Activated CD8-positive, alpha-beta memory T cell treated with anti-CD3 and anti-CD28 coated beads for 48 hours (primary cell): ENCODE results near the gene PPP6R2.
"Not testable (repeated sequence)": the region's sequence is repeated elsewhere in the genome, so short reads cannot be mapped to it uniquely, and the experiment has no call there.

Source experiments
- DNase-seq, 3 experiments: peaks; one replicate each; pipeline ENCODE4 v3.0.0-alpha.2; 2020; ENCODE audit warnings: low read depth in 2 of 3, low spot score in 2 of 3

PPP6R2 gene

GRCh38 chr22:50399751-50400331, 56.7 kb downstream of the PPP6R2 start:
- no peak for DNase-seq

- no peak for DNase-seq
These were observed 57.3 kb downstream of the PPP6R2 start for GRCh38 chr22:50400406-50400805.

GRCh38 chr22:50400931-50401330, 57.8 kb downstream of the PPP6R2 start:
- no peak for DNase-seq

GRCh38 chr22:50401907-50402306, 58.8 kb downstream of the PPP6R2 start:
- no peak for DNase-seq

- no peak for DNase-seq
These were observed 60.6 kb downstream of the PPP6R2 start for GRCh38 chr22:50403701-50404101.

- no peak for DNase-seq
These were observed 63.5 kb downstream of the PPP6R2 start for GRCh38 chr22:50406416-50407170.

- no peak for DNase-seq
These were observed 65.2 kb downstream of the PPP6R2 start for GRCh38 chr22:50408311-50408710.

- DNase-seq: not testable (repeated sequence)
These were observed 65.8 kb downstream of the PPP6R2 start for GRCh38 chr22:50408954-50409353.

- DNase-seq: no peak
These were observed 71.5 kb downstream of the PPP6R2 start for GRCh38 chr22:50414476-50415248.

GRCh38 chr22:50415426-50415825, 72.3 kb downstream of the PPP6R2 start:
- no peak for DNase-seq

- no peak for DNase-seq
These were observed 73.9 kb downstream of the PPP6R2 start for GRCh38 chr22:50416996-50417395.

GRCh38 chr22:50417411-50418210, 74.5 kb downstream of the PPP6R2 start:
- DNase-seq: no peak

- no peak for DNase-seq
These were observed 75.5 kb downstream of the PPP6R2 start for GRCh38 chr22:50418624-50419023.

GRCh38 chr22:50419116-50419515, 76.0 kb downstream of the PPP6R2 start:
- no peak for DNase-seq

- DNase-seq: no peak
These were observed 76.9 kb downstream of the PPP6R2 start for GRCh38 chr22:50420015-50420414.

- DNase-seq: no peak
These were observed 77.5 kb downstream of the PPP6R2 start for GRCh38 chr22:50420581-50420980.

GRCh38 chr22:50422046-50422445, 78.9 kb downstream of the PPP6R2 start:
- no peak for DNase-seq

GRCh38 chr22:50422961-50423815, 80.1 kb downstream of the PPP6R2 start:
- DNase-seq: no peak

GRCh38 chr22:50423956-50424355, 80.8 kb downstream of the PPP6R2 start:
- no peak for DNase-seq

GRCh38 chr22:50425179-50425916, 82.2 kb downstream of the PPP6R2 start:
- DNase-seq: no peak
